NCI-H2029 (cell line): ENCODE data around the gene KLHL8.
"Not testable (repeated sequence)": the region's sequence is repeated elsewhere in the genome, so short reads cannot be mapped to it uniquely, and the experiment has no call there.

ENCODE experiments used
- DNase-seq: peaks from one replicate; lab custom pipeline; 2025; lab: John Stamatoyannopoulos, UW

Gene KLHL8

DNA sequence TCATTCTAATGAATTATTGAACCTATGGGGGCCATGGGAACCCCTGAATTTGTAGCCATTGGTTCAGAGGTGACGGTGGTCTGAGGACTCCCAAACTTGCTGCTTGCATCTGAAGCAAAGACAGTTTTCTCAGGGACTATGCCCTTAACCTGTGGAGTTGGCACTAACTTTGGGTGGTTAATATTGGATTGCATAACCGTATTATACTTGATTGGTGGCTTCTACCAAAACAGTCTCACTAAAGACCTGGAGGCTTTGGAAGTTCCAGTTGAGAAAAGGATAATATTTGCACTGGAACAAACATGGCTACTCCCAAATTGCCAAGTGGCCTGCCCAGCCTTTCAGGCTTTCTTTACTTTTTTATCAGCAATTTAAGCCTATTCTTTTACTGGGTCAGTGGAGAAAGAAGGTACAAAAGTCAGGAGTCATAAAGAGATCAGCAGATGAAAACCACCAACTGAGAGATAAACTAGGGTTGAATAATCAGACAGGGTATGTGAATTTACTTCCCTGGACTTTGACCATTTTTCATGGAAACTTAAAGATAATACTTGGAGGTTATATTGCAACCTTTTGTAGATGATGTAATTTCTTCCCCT, 7.9 kb upstream of the KLHL8 start:
- DNase-seq = no peak

- no peak for DNase-seq
Measured at GRCh38 chr4:87227751-87228151, 7.3 kb upstream of the KLHL8 start.

GRCh38 chr4:87225936-87226335, 5.5 kb upstream of the KLHL8 start:
- no peak for DNase-seq

GRCh38 chr4:87224141-87224923, 3.9 kb upstream of the KLHL8 start:
- no peak for DNase-seq

DNA sequence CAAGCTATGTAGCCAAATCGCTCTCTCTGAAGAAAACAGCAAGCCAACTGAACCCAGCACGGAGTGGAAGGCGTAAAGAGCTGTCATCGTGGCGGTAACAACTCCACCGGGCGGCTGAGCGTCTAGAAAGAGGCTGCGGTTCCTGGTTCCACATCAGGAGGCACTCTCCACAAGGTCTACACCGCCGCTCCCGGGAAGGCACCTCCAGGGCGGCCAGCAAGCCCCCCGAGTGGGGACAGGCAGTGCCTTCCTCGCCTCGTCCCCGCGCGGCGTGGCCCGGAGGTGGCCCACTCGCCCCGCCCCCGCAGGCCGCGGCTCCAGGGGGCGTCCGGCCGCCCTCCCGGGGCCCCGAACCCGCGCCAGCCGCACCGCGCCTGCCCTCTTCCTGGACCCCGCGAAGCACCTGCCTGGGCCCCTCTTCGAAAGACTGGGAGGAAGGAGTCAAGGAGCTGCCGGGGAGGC, 755 bp downstream of the KLHL8 start:
- DNase-seq = no peak

GRCh38 chr4:87217235-87217763, 3.1 kb downstream of the KLHL8 start:
- not testable (repeated sequence) for DNase-seq

DNA sequence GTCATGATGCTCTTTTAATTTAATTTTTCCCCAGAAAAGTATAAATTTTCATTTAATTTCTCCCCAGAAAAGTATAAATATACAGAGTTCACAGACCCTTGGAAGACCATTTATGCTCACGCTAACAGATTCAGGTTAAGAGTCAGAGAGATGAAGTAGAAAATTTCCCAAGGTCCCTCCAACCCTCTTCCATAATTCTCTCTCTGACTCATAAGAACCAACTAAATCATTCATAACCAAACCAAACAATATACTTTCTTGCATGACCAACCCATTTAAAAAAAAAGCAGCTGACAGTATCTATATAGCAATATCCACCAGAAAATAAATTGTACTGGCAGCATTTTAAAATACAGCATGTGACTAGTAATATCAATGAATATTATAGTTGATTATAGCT, 3.9 kb downstream of the KLHL8 start:
- DNase-seq = no peak

- DNase-seq = no peak
Measured at GRCh38 chr4:87213421-87214075, 6.9 kb downstream of the KLHL8 start.

DNA sequence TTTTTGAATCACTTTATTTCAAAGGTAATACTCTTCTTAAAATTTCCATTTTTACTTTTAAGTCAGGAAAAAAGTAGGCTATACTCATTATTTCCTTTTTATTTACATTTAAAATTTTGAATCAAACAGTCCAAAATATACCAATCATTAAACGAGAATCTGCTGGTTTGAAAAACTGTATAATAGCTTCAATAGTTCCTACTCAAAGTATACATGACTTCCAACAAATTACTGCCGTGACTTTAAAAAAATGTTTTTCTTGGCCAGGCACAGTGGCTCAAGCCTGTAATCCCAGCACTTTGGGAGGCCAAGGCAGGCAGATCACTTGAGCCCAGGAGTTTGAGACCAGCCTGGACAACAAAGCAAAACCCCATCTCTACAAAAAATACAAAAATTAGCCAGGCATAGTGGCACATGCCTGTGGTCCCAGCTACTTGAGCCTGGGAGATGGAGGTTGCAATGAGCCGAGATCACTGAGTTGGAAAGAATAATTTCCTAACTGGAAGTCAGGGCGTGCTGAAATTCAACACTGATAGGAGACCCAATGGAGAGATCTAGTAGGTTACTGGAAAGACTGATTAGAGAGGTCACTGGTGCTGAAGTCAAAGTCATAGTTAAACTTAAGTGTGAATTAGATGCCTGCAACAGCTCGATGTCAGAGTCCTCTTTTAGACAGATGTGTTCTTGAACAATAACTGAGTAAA, 9.0 kb downstream of the KLHL8 start:
- DNase-seq = no peak

DNA sequence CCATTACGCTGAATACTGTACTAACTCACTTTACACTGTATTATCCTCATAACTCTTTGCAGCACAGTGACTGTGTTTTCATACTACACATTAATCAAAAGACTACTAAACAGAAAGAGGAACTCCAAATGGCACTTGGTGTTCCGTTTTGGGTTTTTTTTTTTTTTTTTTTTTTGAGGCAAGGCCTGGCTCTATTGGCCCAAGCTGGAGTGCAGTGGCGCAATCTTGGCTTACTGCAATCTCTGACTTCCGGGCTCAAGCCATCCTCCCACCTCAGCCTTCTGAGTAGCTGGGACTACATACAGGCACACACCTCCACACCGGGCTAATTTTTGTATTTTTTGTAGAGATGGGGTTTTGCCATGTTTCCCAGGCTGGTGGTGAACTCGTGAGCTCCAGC, 10.7 kb downstream of the KLHL8 start:
- no peak for DNase-seq

- no peak for DNase-seq
Measured at GRCh38 chr4:87209182-87209581, 11.2 kb downstream of the KLHL8 start.

GRCh38 chr4:87204559-87204958, 15.9 kb downstream of the KLHL8 start:
- DNase-seq = no peak

GRCh38 chr4:87196927-87197326, 23.5 kb downstream of the KLHL8 start:
- no peak for DNase-seq

DNA sequence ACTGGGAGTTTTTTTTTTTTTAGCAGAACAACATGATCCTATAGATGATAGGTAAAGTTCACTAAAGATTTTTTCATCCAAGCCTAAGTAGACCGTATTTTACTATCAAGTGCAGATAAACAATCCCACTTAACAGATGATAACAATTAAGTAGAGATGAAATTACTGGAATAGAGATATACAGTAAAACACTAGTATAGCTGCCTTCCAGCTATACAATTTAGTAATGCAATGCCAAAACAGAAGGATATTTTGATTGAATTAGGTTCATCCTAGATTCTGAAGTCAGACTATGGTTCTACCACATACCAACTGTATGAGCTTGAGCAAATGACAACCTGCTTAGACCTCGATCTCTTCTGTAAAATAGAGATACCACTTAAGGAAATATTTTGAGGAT, 24.3 kb downstream of the KLHL8 start:
- DNase-seq = no peak

DNA sequence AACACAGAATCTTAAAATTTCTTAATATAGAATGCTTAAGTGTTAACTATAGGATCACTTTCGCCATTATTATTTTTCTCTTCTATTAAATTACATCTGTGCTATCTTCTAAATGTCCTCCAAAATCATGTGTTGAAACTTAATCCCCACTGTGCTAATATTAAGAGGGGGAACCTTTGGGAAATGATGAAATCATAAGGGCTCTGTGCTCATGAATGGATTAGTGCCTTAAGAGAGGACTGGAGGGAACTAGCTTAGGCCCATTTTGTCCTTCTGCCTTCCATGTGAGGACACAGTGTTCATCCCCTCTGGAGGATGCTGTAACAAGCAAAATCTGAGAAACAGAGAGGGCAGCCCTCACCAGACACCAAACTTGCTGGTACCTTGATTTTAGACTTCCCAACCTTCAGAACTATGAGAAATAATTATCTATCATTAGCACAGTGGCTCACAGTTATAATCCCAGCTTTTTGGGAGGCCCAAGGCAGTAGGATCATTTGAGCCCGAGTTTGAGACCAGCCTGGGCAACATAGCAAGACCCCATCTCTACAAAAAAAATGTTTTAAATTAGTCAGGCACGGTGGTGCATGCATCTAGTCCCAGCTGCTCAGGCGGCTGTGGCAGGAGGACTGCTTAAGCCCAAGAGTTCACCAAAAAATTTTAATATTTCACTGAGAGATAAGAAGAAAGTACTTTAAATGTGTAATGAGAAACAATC, 26.3 kb downstream of the KLHL8 start:
- DNase-seq = no peak

DNA sequence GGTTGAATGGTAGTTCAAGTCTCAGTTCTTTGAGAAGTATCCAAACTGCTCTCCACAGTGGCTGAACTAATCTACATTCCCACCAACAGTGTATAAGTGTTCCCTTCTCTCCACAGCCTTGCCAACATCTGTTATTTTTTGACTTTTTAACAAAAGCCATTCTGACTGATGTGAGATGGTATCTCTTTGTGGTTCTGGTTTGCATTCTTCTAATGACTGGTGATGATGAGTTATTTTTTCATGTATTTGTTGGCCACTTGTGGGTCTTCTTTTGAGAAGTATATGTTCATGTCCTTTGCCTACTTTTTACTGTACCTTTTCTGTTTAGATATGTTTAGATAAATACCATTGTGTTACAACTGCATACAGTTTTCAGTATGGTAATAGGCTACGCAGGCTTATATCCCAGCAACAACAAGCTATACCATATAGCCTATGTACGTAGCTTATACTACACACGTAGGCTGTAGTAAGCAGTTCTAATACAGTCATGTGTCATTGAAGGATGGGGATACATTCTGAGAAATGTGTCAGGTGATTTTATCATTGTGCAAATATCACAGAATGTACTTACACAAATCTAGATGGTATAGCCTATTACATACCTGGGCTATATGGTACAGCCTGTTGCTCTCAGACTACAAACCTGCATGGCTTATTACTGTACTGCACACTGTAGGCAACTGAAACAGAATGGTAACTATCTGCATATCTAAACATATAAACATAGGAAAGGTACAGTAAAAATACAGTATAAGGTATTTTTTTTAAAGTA, 28.1 kb downstream of the KLHL8 start:
- no peak for DNase-seq

DNA sequence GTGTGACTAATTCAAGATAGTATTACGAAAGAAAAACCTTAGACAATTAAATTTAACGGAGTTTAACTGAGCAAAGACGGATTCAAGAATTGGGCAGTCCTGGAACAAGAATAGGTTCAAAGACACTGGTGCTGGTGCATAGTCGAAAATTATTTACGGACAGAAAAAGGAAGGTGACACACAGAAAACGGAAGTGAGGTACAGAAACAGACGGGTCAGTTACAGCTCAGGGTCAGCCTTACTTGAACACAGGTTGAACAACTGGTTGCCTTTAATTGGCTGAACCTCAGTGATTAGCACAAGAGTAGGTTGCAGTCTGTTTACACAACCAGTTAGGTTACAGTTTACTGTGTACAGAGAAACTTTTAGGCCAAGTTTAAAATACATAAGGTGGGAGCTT, 31.5 kb downstream of the KLHL8 start:
- DNase-seq = no peak

- DNase-seq = peak; percentile 61
Measured at GRCh38 chr4:87188048-87188447, 32.4 kb downstream of the KLHL8 start.

GRCh38 chr4:87185146-87185870, 35.1 kb downstream of the KLHL8 start:
- no peak for DNase-seq

DNA sequence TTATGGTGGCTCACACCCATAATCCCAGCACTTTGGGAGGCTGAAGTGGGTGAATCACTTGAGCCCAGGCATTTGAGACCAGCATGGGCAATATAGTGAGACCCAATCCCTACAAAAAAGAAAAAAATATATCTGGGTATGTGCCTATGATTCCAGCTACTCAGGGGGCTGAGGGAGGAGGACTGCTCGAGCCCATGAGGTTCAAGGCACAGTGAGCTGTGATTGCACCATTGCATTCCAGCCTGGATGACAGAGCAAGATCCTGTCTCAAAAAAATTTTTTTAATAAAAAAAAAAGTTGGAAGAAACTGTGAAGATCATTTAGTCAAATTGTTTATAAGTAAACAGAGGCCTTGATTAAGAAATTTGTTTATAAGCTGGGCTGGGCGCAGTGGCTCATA, 39.7 kb downstream of the KLHL8 start:
- DNase-seq = no peak
